GM10847 (cell line): Measurements from ENCODE around the gene RHOU.

Experiments used
- POLR2A ChIP-seq: IDR thresholded peaks from 2 replicates; pipeline ENCODE4 v1.6.1; 2011; ENCODE audit not compliant: insufficient read length; ENCODE audit errors: extremely low read depth

Gene RHOU

DNA sequence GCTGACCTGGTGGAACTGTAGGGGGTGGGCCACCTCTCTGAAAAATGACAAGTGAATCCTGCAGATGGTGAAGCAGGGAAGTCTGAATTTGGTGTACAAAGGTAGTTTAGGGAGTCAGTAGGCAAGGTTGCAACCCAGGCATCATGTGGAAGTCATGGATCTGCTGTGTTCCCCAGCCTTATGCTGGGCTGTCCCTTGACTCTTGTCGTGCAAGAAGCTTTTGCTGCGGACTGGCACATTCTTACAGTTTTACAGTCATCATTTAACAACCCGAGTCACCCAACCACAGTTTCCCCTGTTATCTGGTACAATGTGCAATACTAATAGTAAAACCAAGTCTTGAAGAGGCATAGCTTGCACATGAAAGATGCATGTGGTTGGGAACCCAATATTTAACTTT lies 13.2 kb downstream of the RHOU start:
- TF ChIP-seq POLR2A: no peak

DNA sequence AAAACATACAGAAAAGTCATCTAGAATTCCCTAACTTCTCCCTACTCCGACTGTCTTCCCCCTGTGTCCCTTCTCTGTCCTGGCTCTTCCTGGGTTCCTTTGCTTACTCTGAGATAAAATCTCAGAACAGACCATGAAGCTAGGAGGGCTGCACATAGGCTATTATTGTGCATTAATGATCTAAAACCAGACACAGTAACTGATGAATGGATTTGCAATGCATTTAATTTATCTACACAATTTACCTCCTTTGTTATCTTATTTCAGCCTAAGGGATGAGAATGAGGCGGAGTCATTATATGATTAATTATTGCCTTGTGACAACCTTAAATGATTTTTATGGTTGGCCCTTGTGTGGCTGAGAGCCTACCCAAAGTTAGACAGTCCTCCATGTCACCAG lies 14.5 kb downstream of the RHOU start:
- no peak for TF ChIP-seq POLR2A

DNA sequence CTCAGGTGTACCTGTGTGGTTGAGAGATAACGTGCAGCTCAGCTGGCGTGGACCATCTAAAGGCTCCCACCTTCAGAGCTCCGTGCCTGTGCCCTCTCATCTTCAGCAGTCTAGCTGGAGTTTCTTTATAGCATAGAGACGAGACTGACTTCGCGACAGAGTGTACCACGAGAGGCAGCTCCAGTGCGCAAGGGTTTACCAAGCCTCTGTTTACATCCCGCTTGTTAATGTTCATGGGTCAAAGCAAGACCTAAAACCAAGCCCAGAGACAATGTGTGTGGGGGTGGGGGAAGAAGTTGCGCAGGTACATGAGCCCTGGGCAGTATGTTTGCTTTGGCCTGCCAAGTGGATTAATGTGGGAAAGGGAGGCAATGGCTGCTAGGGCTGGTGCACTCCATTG lies 15.6 kb downstream of the RHOU start:
- no peak for TF ChIP-seq POLR2A

DNA sequence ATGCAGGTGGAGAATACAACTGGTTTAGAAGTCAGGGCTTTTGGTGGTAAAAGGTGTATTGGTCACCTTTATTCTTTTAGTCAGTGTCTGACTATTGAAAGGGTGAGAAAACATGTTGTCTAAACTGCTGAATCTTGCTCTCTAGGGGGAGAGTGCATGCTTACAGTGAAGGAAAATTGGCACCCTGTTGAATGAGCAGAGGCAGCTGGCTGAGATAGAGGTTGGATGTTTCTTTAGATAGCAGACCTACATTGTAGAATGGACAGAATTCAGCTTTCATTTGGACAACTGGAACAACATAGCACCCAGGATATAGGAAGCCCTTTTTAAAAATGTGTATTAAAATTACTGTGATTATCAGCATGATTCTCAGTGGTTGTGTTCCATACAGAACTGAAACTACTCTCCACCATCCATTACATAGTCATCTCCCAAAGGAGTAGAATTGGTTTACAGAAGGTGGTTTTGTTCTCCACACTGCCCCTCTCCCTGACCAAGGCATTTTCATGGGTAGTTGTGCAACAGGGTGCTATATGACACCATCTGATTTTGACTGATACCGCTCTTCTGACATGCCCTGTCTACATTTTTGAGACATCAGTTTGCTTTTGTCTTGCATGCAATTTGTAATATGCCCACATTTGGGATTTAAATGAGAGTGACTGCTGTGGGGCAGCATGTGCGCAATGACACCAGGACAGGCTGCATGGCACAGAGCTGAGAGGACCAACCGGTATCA lies 16.2 kb downstream of the RHOU start:
- no peak for TF ChIP-seq POLR2A

DNA sequence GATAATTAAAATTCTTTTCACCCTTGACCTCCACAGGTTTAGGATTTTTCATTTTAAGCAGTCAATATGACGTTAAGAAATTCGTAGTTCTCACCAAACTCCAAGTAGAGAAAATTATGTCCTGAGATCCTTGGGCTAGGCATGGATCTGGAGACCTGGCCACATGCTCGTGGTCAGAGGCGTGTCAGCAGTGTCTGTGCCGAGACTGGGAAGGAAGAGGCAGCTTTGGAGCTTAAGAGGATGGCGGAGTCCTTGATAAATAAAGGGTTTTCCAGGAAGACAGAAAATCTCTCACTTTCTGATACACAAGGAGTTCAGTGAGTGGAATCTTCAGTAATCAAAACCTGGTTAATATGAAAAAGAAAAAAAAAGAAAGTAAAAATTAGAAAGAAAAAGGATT lies 17.0 kb downstream of the RHOU start:
- no peak for TF ChIP-seq POLR2A

DNA sequence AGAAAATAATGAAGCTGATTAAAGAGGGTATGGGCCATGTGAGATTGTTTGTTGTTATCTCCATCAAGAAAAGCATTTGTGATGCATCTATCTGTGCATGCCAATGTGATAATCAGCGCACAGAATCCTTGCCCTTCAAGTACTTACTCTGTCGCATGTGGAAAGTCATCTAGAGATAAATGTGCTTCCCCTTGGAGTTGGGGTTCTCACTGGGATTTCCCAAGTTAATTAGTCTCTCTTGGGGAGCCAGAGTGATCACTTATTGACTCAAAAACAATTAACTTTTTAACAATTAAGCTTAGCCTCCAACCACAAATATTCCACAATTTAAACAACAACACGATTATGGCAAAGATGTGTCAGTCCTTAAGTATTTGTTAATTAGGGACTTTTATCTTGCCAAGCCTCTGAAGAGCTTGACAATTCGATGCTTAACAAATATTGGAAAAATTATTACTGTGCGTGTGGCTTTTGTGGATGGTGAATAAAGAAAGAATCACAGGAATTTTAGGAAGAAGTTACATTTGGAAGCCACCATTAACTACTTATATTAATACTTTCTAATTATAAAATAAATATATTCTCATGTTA lies 17.5 kb downstream of the RHOU start:
- TF ChIP-seq POLR2A: no peak

DNA sequence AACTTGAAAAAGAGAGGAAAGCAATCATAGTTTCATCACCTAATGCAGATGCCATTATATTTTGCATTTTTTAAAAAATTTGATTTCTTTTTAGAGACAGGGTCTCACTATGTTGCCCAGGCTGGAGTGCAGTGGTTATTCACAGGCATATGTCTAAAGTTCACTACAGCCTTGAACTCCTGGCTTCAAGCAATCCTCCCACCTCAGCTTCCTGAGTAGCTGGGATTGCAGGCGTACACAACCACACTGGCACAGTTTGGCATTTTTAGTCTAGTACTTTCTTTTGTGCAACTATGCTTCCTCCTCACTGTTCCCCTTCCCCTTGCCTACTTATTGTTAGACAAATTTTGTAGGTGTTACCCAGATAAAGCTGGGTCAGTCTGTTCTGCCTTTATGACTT lies 18.0 kb downstream of the RHOU start:
- TF ChIP-seq POLR2A: no peak

DNA sequence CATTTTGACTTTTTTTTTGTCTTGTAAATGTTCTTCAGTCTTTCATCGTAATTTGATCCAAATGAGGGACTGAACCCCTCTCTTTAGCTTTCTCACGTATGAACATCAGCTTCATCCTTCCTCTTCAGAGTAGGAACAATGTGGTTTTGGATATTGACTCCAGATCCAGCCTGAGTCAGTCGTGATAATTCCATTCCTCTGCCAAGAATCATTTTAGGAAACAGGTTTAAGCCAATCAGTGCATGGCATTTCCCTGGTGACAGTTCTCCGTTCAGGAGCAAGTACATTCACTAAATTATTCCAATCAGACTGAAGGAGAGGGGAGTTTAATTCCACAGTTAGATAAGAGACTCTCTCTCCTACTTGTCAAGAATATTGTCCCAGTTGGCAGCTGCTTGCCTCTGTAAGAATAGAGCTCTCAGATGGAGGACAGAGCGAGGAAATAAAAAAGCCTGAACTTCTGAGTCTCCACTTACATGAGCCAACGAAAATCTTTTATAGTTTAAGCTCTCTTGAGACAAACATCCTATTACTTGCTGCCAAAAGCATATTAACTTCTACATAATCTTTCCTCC lies 18.6 kb downstream of the RHOU start:
- no peak for TF ChIP-seq POLR2A

DNA sequence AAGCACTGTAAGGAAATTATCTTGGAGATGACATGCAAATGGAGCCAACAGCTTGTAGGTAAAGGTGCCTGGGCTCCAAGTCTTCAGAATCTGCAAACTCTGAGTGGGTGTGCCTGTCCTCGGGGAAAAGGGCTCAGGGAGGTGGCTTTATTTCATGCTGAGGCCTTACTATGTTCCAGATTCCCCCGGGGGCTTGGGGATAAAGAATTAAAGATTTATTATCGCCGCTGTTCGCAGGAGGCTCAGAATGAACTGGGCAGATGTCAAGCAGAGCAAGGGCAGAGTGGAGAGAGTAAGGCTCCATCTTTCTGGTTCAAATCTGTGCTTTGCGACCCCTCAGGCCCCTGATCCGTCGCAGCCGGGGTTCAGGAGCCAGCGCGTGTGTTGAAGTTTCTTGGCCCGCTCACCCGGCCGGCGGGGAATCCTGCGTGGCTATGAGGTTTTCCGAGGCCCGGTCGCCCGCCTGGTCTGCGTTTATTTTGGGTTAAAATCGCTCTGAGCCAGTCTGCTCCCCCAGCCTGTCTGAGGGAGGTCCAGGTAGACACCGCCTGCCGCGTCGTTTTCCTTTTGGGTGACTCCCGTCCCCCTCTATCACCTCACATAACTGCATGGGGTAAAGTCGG lies 19.5 kb downstream of the RHOU start:
- TF ChIP-seq POLR2A: no peak

DNA sequence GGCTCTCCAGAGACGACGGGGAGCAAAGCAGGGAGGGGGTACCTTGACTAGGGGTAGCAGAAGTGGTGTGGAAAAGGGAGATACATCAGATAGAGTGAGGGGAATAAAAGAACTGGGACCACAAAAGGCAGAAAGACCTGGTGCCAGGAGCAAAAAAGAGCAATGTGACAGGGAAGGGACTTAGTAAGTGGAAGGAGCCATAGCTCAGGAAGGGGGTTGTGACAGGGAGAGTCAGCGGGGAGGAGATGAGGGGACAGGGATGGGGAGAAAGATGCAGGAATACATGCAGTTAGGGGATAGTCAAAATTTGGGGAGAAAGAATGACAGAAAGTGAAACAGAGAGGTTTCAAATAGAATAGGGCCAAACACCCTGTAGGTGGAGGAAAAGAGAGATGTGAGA lies 20.5 kb downstream of the RHOU start:
- no peak for TF ChIP-seq POLR2A

DNA sequence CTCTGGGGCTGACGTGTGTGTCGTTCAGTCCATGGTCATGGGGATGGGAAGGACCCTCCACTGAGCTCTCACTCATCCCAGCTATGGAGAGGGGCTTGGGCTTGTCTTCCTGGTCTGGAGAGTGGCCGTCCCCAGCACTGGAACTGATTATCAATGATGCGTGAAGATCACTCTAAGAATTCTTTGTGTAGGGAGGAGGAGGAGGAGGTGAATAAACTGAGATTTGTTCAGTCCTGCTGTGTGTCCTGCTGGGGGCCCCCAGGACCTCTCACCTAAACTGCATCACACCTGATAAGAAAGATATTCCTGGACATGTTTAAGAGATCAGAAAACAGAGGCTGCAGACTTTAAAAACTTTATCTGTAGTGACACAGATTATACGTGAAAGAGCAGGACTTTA lies 21.2 kb downstream of the RHOU start:
- no peak for TF ChIP-seq POLR2A

DNA sequence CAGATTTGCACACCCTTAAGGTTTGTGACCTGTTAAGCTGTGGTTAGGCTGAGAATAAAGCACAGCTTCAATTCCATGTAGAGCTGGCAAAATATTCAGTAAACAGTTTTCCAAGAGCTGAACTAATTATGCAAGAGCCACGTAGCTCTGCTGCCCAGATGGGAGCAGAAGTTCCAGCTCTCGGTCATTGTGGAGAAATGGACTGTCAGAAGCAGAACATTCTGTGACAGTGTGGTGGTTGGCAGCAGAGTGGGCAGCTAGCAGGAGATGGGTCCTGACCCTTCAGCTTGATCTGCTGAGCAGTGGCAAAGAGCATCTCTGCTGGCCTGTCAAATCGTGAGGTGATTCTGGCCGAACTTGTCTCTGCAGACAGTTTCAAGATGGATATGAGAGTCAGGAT lies 23.2 kb downstream of the RHOU start:
- TF ChIP-seq POLR2A: no peak

DNA sequence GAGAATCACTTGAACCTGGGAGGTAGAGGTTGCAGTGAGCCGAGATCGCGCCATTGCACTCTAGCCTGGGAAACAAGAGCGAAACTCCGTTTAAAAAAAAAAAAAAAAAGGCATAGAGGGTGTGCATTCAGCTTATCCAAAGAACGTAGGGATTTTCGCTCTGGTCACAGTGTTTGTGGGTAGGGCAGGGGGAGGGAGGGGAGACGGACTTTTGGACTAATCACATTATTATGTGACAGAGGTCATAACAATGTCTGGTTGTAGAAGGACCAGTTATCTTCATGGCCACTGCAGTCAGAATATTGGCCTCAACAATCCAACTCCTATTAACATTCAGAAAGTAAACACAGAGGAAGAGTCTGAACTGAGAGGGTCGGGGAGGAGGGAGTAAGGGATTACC lies 25.7 kb downstream of the RHOU start:
- TF ChIP-seq POLR2A: no peak

DNA sequence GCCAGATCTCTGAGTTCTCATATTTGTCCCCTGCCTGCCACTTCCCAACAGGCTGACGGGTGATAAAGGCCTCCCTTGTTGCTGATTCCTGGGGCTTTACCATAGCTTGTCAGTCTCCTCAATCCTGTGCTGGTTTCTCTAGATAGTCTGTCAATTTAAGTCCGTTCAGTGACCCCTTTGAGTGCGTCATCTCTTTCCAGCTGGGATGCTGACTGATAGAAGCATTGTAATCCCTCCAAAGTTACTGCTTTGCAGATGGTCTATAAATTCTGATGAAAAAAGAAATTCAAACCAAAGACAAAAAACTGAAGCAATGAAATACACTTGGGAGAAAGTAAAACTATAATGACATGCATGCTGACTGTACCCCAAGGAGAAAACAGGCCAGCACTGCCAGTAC lies 28.3 kb downstream of the RHOU start:
- TF ChIP-seq POLR2A: no peak

DNA sequence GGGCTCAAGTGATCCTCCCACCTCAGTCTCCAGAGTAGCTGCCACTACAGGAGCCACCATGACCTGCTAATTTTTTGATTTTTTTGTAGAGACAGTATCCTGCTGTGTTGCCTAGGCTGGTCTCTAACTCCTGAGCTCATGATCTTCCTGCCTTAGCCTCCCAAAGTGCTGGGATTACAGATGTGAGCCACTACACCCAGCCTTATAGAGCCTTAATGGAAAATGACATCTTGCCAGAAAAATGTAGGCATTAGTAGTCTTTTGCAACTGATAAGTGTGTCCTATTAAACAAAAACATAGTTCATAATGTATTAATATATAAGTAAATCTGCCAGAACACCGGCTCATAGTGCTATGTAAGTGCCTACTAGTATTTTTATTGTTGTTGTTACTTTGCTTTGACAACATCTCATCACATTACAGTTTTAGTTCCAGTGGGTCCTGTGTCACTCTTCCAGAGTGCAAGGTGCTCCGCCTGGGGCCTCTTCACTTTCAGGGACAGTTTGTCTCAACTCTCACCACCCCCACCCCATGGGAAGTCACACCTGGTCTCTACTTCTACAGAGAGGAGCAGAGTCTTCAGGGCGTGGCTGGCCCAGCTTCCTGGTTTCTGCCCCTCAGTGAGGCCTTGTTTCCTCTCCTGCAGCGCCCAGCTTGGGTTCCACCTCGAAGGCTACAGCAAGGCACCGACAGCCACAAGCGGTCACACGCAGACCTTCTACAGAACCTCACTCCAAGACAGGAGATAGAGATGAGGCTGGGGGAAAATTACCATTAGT lies 30.1 kb downstream of the RHOU start:
- TF ChIP-seq POLR2A: no peak

DNA sequence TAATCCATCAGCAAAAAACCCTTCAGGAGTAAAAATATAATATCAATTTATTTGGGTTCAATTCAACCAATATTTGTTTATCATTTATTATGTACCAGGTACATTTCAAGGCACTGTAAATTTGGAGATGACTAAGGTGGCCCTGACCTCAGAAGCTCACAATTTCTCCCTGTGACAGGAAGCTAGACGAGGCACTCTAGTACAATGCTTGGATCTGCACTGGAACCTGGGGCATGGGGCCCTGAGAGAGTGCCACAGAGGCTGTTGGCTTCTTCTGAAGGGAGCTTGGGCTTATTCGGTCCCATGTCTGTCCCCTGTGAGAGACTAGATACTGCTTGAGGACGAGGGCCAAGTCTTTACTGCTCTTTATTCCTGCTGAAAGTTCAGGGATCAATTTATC lies 31.5 kb downstream of the RHOU start:
- no peak for TF ChIP-seq POLR2A
